Loucy (cell line): Measurements from ENCODE around the gene PRRC2C.

Source experiments
- H2AFZ ChIP-seq: fragments of 200-600 bp; sonication (generic); 2 replicates; pipeline ENCODE4 v1.6.0; 2016; ENCODE audit warnings: antibody characterized with exemption, mild to moderate bottlenecking, low read length, moderate library complexity
- H3F3A ChIP-seq: fragments of 200-600 bp; 2 replicates; pipeline ENCODE4 v1.6.0; 2016; ENCODE audit warnings: antibody characterized with exemption, low read depth, mild to moderate bottlenecking
- H3K27me3 ChIP-seq: fragments of 200-600 bp; sonication (generic); 2 replicates; pipeline ENCODE4 v1.6.1; 2014; ENCODE audit warnings: low read length, mild to moderate bottlenecking; ENCODE audit not compliant: insufficient read depth, poor library complexity, severe bottlenecking
- H3K36me3 ChIP-seq: fragments of 200-600 bp; sonication (generic); 2 replicates; pipeline ENCODE4 v1.6.1; 2016; ENCODE audit warnings: low read length; ENCODE audit not compliant: insufficient read depth
- H3K4me1 ChIP-seq: fragments of 200-600 bp; sonication (generic); 2 replicates; pipeline ENCODE4 v1.5.1; 2014; ENCODE audit warnings: low read length, mild to moderate bottlenecking; ENCODE audit not compliant: insufficient read depth, poor library complexity, severe bottlenecking
- H3K4me2 ChIP-seq: fragments of 200-600 bp; sonication (generic); 2 replicates; pipeline ENCODE4 v1.6.0; 2014; ENCODE audit warnings: antibody characterized with exemption, low read length, low read depth, mild to moderate bottlenecking; ENCODE audit not compliant: poor library complexity, severe bottlenecking
- H3K4me3 ChIP-seq: fragments of 200-600 bp; sonication (generic); 2 replicates; pipeline ENCODE4 v1.5.1; 2014; ENCODE audit warnings: low read length, mild to moderate bottlenecking, mixed read lengths; ENCODE audit not compliant: poor library complexity, severe bottlenecking
- H3K79me2 ChIP-seq: fragments of 200-600 bp; sonication (generic); 2 replicates; pipeline ENCODE4 v1.6.1; 2014; ENCODE audit warnings: low read length; ENCODE audit not compliant: insufficient read depth
- H3K9ac ChIP-seq: fragments of 200-600 bp; sonication (generic); 2 replicates; pipeline ENCODE4 v1.6.0; 2014; ENCODE audit warnings: mild to moderate bottlenecking, low read depth, low read length, moderate library complexity; ENCODE audit not compliant: poor library complexity, severe bottlenecking
- H3K9me2 ChIP-seq: fragments of 200-600 bp; sonication (generic); replicated peaks from 2 replicates; pipeline ENCODE4 v1.6.1; 2016; ENCODE audit warnings: low read depth, low read length, mixed read lengths
- H3K9me3 ChIP-seq: fragments of 200-600 bp; sonication (generic); 2 replicates; pipeline ENCODE4 v1.6.1; 2014; ENCODE audit warnings: mild to moderate bottlenecking, antibody characterized with exemption, low read length, low read depth; ENCODE audit not compliant: insufficient read depth
- H4K20me1 ChIP-seq: fragments of 200-600 bp; sonication (generic); 2 replicates; pipeline ENCODE4 v1.6.0; 2014; ENCODE audit warnings: antibody characterized with exemption, low read length, mild to moderate bottlenecking; ENCODE audit not compliant: insufficient read depth, poor library complexity, severe bottlenecking
- CTCF ChIP-seq: fragments of 200-600 bp; sonication (generic); conservative IDR thresholded peaks from 2 replicates; pipeline ENCODE4 v1.5.1; 2014; ENCODE audit warnings: mild to moderate bottlenecking, antibody characterized with exemption, low read length
- EZH2phosphoT487 ChIP-seq: fragments of 200-600 bp; IDR thresholded peaks from 2 replicates; pipeline ENCODE4 v1.6.1; 2018; ENCODE audit warnings: antibody characterized with exemption, mild to moderate bottlenecking, moderate library complexity, borderline replicate concordance

PRRC2C gene

GRCh38 chr1:171590022-171590421, 104.7 kb downstream of the PRRC2C start:
- H4K20me1 ChIP-seq = no peaks in the 10 kb centered on the region
- no peaks in the 10 kb centered on the region for H3K79me2 ChIP-seq
- H3K27me3 ChIP-seq = no peaks in the 10 kb centered on the region
- H3K36me3 ChIP-seq = peaks cover 76% of the 10 kb centered on the region
- H3K9ac ChIP-seq = no peak overlapping the region
- no peak overlapping the region for H3K4me2 ChIP-seq
- H3K9me2 ChIP-seq = no peaks in the 10 kb centered on the region
- TF ChIP-seq EZH2phosphoT487 = no peak
- no peaks in the 10 kb centered on the region for H3K4me1 ChIP-seq
- no peak overlapping the region for H2AFZ ChIP-seq
- H3F3A ChIP-seq = no peaks in the 10 kb centered on the region
- no peak overlapping the region for H3K4me3 ChIP-seq
- H3K9me3 ChIP-seq = no peaks in the 10 kb centered on the region

- Histone ChIP-seq H4K20me1 (no peaks in the 10 kb centered on the region), H3K9me2 (no peaks in the 10 kb centered on the region), H3F3A (no peaks in the 10 kb centered on the region), H3K79me2 (no peaks in the 10 kb centered on the region), H3K27me3 (no peaks in the 10 kb centered on the region), H3K4me2 (no peak overlapping the region), H3K9me3 (no peaks in the 10 kb centered on the region), H3K9ac (no peak overlapping the region), H2AFZ (no peak overlapping the region), H3K4me3 (no peak overlapping the region), H3K4me1 (no peaks in the 10 kb centered on the region), H3K36me3 (peaks cover 31% of the 10 kb centered on the region)
- TF ChIP-seq CTCF (no peak), EZH2phosphoT487 (no peak)
Observed at GRCh38 chr1:171595324-171595723, 110.0 kb downstream of the PRRC2C start.

- H2AFZ ChIP-seq = no peak overlapping the region
- H4K20me1 ChIP-seq = no peaks in the 10 kb centered on the region
- no peaks in the 10 kb centered on the region for H3K79me2 ChIP-seq
- TF ChIP-seq CTCF = no peak
- TF ChIP-seq EZH2phosphoT487 = no peak
- H3K4me2 ChIP-seq = no peak overlapping the region
- H3K36me3 ChIP-seq = peaks cover 23% of the 10 kb centered on the region; the same call in 1 of the 2 replicates
- H3K27me3 ChIP-seq = no peaks in the 10 kb centered on the region
- no peaks in the 10 kb centered on the region for H3K9me2 ChIP-seq
- H3K9me3 ChIP-seq = no peaks in the 10 kb centered on the region
- no peak overlapping the region for H3K9ac ChIP-seq
- H3K4me1 ChIP-seq = no peaks in the 10 kb centered on the region
- no peaks in the 10 kb centered on the region for H3F3A ChIP-seq
- H3K4me3 ChIP-seq = no peak overlapping the region
Observed at GRCh38 chr1:171596119-171596518, 110.8 kb downstream of the PRRC2C start.

GRCh38 chr1:171596705-171597104, 111.4 kb downstream of the PRRC2C start:
- Histone ChIP-seq H4K20me1 (no peaks in the 10 kb centered on the region), H3K36me3 (peaks cover 17% of the 10 kb centered on the region; the same call in 1 of the 2 replicates)
- no peak for TF ChIP-seq EZH2phosphoT487
- no peak for TF ChIP-seq CTCF

More at GRCh38 chr1:171596705-171597104, 111.4 kb downstream of the PRRC2C start:
- Histone ChIP-seq H3K79me2 (no peaks in the 10 kb centered on the region), H3K27me3 (no peaks in the 10 kb centered on the region), H3K4me3 (no peak overlapping the region), H3K9ac (no peak overlapping the region), H2AFZ (no peak overlapping the region), H3K4me1 (no peaks in the 10 kb centered on the region), H3K9me2 (no peaks in the 10 kb centered on the region), H3K4me2 (no peak overlapping the region), H3K9me3 (no peaks in the 10 kb centered on the region), H3F3A (no peaks in the 10 kb centered on the region)
